Keratinocyte (primary cell): ENCODE data around the gene ALKBH2. TPM values are rescaled to one million over a fixed set of nuclear protein-coding genes. Genes with fewer than 3 reads are reported as not detected.

ENCODE experiments used
- DNase-seq: peaks from one replicate; pipeline ENCODE4 v3.0.0-alpha.2; 2011; ENCODE audit warnings: low read depth, missing footprints, low spot score
- FAIRE-seq: peaks from 2 replicates; lab custom pipeline; 2011; peaks lifted over from hg19 to GRCh38; lab: Jason Lieb, UNC
- H2AFZ ChIP-seq: 2 replicates; pipeline ENCODE4 v1.6.0; 2012; ENCODE audit warnings: low read length, control low read depth, inconsistent platforms; ENCODE audit not compliant: control insufficient read depth
- H3K27ac ChIP-seq: 2 replicates; pipeline ENCODE4 v1.5.1; 2011; ENCODE audit warnings: low read length; ENCODE audit not compliant: control insufficient read depth, insufficient read depth
- H3K27me3 ChIP-seq: 3 replicates; pipeline ENCODE4 v1.6.0; 2011; ENCODE audit warnings: low read length; ENCODE audit not compliant: control insufficient read depth, insufficient read depth; ENCODE audit errors: extremely low read depth
- H3K36me3 ChIP-seq, 2 experiments: 2 replicates in 1 of 2; 3 replicates in 1 of 2; pipeline ENCODE4 v1.5.1; 2011; ENCODE audit warnings: low read length in 2 of 2, mild to moderate bottlenecking in 1 of 2; ENCODE audit not compliant: control insufficient read depth in 2 of 2, insufficient read depth in 2 of 2; ENCODE audit errors: extremely low read depth in 1 of 2
- H3K4me1 ChIP-seq: 3 replicates; pipeline ENCODE4 v1.5.1; 2011; ENCODE audit warnings: low read length; ENCODE audit not compliant: control insufficient read depth, insufficient read depth; ENCODE audit errors: extremely low read depth
- H3K4me2 ChIP-seq: 3 replicates; pipeline ENCODE4 v1.6.0; 2011; ENCODE audit warnings: low read depth, low read length; ENCODE audit not compliant: control insufficient read depth, insufficient read depth; ENCODE audit errors: extremely low read depth
- H3K4me3 ChIP-seq, 3 experiments: fragments of 200-600 bp in 1 of 3; sonication (generic) in 1 of 3; 2 replicates in 2 of 3; 3 replicates in 1 of 3; pipeline ENCODE4 v1.5.1; 2011 to 2016; ENCODE audit warnings: low read length in 3 of 3, mild to moderate bottlenecking in 3 of 3, control low read depth in 2 of 3, inconsistent platforms in 1 of 3, low read depth in 1 of 3, mixed read lengths in 1 of 3, mixed run types in 1 of 3, moderate library complexity in 1 of 3; ENCODE audit not compliant: control insufficient read depth in 2 of 3, insufficient read depth in 2 of 3; ENCODE audit errors: extremely low read depth in 1 of 3
- H3K79me2 ChIP-seq: 2 replicates; pipeline ENCODE4 v1.6.0; 2012; ENCODE audit warnings: low read length; ENCODE audit not compliant: control insufficient read depth, insufficient read depth
- H3K9ac ChIP-seq: 3 replicates; pipeline ENCODE4 v1.6.0; 2011; ENCODE audit warnings: low read length; ENCODE audit not compliant: control insufficient read depth, insufficient read depth; ENCODE audit errors: extremely low read depth
- H3K9me1 ChIP-seq: 3 replicates; pipeline ENCODE4 v1.6.0; 2011; ENCODE audit warnings: low read length; ENCODE audit not compliant: control insufficient read depth, insufficient read depth; ENCODE audit errors: extremely low read depth
- H3K9me3 ChIP-seq: 2 replicates; pipeline ENCODE4 v1.5.1; 2012; ENCODE audit warnings: low read depth, low read length; ENCODE audit not compliant: control insufficient read depth
- H4K20me1 ChIP-seq: 3 replicates; pipeline ENCODE4 v1.6.0; 2011; ENCODE audit warnings: low read length; ENCODE audit not compliant: control insufficient read depth, insufficient read depth; ENCODE audit errors: extremely low read depth
- CTCF ChIP-seq, 3 experiments: IDR thresholded peaks in 1 of 3; conservative IDR thresholded peaks in 1 of 3; optimal IDR thresholded peaks in 1 of 3; 2 replicates in 2 of 3; 3 replicates in 1 of 3; pipeline versions ENCODE3 to v1.5.1; 2011; ENCODE audit warnings: low read length in 3 of 3, mild to moderate bottlenecking in 3 of 3, moderate library complexity in 2 of 3, control low read depth in 1 of 3, inconsistent platforms in 1 of 3; ENCODE audit not compliant: insufficient read depth in 2 of 3; ENCODE audit errors: extremely low read depth in 1 of 3
- EZH2 ChIP-seq: IDR thresholded peaks from one replicate; pipeline ENCODE4 v1.6.1; 2012; ENCODE audit warnings: inconsistent platforms, mild to moderate bottlenecking, low read length, moderate library complexity
- dilution Hi-C: fragments of 300-500 bp; cut with MboI; formaldehyde crosslinking; loops from one replicate; pipeline ENCODE4 v1.7.0; 2020; ENCODE audit warnings: low sequenced_read_pairs; ENCODE audit not compliant: extremely low pct_ligation_motif_present
- polyA plus RNA-seq, 5 experiments: library from polyadenylated mRNA; depleted of rRNA in 3 of 5; stranded (reverse) in 3 of 5; stranded (forward) in 1 of 5; unstranded in 1 of 5; fragments of >200 nt; gene quantifications; 1 replicate in 1 of 5; 2 replicates in 3 of 5; 3 replicates in 1 of 5; pipeline versions ENCODE4 v1.2.1 to v1.2.3, GENCODE V29; 2011 to 2012; ENCODE audit warnings: missing spikeins in 2 of 5, low read depth in 1 of 5, low replicate concordance in 1 of 5

Gene ALKBH2
- polyA plus RNA-seq, 1 donor (not counting 4 experiments of a cell fraction or from before 2014, with no cell fraction given) = 25.2 TPM

GRCh38 chr12:109074866-109075265, 18.4 kb downstream of the ALKBH2 start:
- dilution Hi-C loops = no loop called here
- no peaks in the 10 kb centered on the region for H4K20me1 ChIP-seq
- no peak overlapping the region for H3K4me2 ChIP-seq
- no peaks in the 10 kb centered on the region for H3K4me1 ChIP-seq
- TF ChIP-seq EZH2 (no peak), CTCF (optimal IDR thresholded peaks at IDR 0.05 in 1 of 3, IDR thresholded peaks at IDR 0.05 in 1 of 3, conservative IDR thresholded peaks at IDR 0.05 in 1 of 3; ENCODE audit: extremely low read depth in 1 of 3, insufficient read depth in 2 of 3, low read length in 3 of 3) (no peak)
- H2AFZ ChIP-seq = no peak overlapping the region
- no peaks in the 10 kb centered on the region for H3K36me3 ChIP-seq
- H3K9me3 ChIP-seq = no peaks in the 10 kb centered on the region
- H3K9me1 ChIP-seq = no peaks in the 10 kb centered on the region
- no peak for DNase-seq
- no peak for FAIRE-seq
- H3K27me3 ChIP-seq = no peaks in the 10 kb centered on the region
- H3K9ac ChIP-seq = no peak overlapping the region
- no peaks in the 10 kb centered on the region for H3K79me2 ChIP-seq
- H3K4me3 ChIP-seq = no peak overlapping the region
- H3K27ac ChIP-seq = no peak overlapping the region

- H3K4me2 ChIP-seq = no peak overlapping the region
- H3K4me1 ChIP-seq = no peaks in the 10 kb centered on the region
- no peak for DNase-seq
- dilution Hi-C loops = no loop called here
- H2AFZ ChIP-seq = no peak overlapping the region
- TF ChIP-seq CTCF (optimal IDR thresholded peaks at IDR 0.05 in 1 of 3, IDR thresholded peaks at IDR 0.05 in 1 of 3, conservative IDR thresholded peaks at IDR 0.05 in 1 of 3; ENCODE audit: extremely low read depth in 1 of 3, insufficient read depth in 2 of 3, low read length in 3 of 3) = no peak
- no peaks in the 10 kb centered on the region for H4K20me1 ChIP-seq
- no peak overlapping the region for H3K9ac ChIP-seq
- H3K27me3 ChIP-seq = no peaks in the 10 kb centered on the region
- no peaks in the 10 kb centered on the region for H3K79me2 ChIP-seq
- no peak overlapping the region for H3K4me3 ChIP-seq
- no peaks in the 10 kb centered on the region for H3K9me3 ChIP-seq
- H3K9me1 ChIP-seq = no peaks in the 10 kb centered on the region
- H3K36me3 ChIP-seq = peaks cover 0 to 4% of the 10 kb centered on the region in 2 experiments
- no peak overlapping the region for H3K27ac ChIP-seq
- FAIRE-seq = no peak
These were observed 23.7 kb downstream of the ALKBH2 start for GRCh38 chr12:109069307-109070271.
